ENCODE measurements around the gene SCFD1.

GRCh38 chr14:30767624-30768023 lies 145.5 kb downstream of the SCFD1 start:
- no peak for TF ChIP-seq POLR2A (IDR thresholded peaks at IDR 0.05)
- TF ChIP-seq CTCF (IDR thresholded peaks at IDR 0.05): no peak
- TF ChIP-seq EP300 (IDR thresholded peaks at IDR 0.05): no peak

All from gastroesophageal sphincter (tissue), 3 donors.